ENCODE data around the gene KCNN1. TPM values are rescaled to one million over a fixed set of nuclear protein-coding genes. Genes with fewer than 3 reads are reported as not detected.

Gene KCNN1
- total and polyA plus RNA-seq, 12 donors: 0.16 to 2.5 (median 0.62) TPM; not detected in 2

DNA sequence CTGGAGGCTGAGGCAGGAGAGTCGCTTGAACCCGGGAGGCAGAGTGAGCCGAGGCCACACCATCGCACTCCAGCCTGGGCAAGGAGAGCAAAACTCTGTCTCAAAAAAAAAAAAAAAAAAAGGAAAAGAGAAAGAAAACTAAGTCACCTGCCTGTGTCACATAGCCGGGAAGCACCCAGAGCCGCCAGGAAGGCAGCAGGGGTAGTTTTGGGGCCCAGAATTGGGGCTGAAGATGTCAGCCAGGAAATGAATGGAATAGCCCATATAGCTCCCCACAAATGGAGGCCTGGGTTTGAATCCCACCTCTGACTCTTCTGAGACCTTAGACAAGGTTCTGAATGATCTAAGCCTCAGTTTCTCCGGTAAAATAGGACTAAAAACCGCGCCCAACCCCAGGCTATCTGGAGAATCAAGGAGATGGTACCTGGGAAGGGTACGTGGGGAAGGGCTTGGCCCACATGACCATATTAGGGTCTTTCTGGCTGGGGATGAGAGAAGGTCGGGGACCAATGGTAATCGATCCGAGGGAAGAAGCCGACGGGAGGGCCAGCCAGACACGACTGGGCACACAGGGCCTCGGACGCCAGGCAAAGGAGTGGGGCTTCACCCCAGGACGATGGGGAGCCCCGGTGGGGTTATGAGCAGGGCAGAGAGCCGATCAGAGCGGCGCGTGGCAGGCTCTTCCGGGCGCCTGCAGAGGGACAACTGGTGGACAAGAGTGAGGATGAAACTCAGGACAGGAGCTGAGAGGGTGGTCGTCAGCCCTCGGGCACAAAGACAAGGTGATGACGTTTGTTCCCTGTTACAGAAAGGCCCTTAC is 19.7 kb upstream of the KCNN1 start:
- H3K36me3 ChIP-seq (replicated peaks in 1 of 2): no peaks in the 10 kb centered on the region
- H3K27me3 ChIP-seq: peaks cover 20% of the 10 kb centered on the region
- TF ChIP-seq, protein P1, sequence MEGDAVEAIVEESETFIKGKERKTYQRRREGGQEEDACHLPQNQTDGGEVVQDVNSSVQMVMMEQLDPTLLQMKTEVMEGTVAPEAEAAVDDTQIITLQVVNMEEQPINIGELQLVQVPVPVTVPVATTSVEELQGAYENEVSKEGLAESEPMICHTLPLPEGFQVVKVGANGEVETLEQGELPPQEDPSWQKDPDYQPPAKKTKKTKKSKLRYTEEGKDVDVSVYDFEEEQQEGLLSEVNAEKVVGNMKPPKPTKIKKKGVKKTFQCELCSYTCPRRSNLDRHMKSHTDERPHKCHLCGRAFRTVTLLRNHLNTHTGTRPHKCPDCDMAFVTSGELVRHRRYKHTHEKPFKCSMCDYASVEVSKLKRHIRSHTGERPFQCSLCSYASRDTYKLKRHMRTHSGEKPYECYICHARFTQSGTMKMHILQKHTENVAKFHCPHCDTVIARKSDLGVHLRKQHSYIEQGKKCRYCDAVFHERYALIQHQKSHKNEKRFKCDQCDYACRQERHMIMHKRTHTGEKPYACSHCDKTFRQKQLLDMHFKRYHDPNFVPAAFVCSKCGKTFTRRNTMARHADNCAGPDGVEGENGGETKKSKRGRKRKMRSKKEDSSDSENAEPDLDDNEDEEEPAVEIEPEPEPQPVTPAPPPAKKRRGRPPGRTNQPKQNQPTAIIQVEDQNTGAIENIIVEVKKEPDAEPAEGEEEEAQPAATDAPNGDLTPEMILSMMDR (IDR thresholded peaks at IDR 0.05): no peak
- TF ChIP-seq POLR2A (IDR thresholded peaks at IDR 0.05): no peak
- peak overlapping the region in 1 of 5 donors; percentile 18 for H3K27ac ChIP-seq
- peaks cover 0 to 41% of the 10 kb centered on the region in 2 donors for H3K4me1 ChIP-seq (replicated peaks in 1 of 2)
- H3K4me3 ChIP-seq: peak overlapping the region in 1 of 4 donors; percentile 84
- H3K9me3 ChIP-seq (replicated peaks in 1 of 3): no peaks in the 10 kb centered on the region
- 18 to 28% (median 22%) methylated on average over 17 to 29 of the region's 29 CpGs for WGBS, 4 donors
- intact Hi-C loops (cut with DNase I): loop anchor here in 1 of 2 donors (10.0 kb wide), 1 partner anchor 118 kb away; no protein-coding TSS in a partner anchor
- peak in 2 of 7 donors; percentile 19 to 25 for DNase-seq

DNA sequence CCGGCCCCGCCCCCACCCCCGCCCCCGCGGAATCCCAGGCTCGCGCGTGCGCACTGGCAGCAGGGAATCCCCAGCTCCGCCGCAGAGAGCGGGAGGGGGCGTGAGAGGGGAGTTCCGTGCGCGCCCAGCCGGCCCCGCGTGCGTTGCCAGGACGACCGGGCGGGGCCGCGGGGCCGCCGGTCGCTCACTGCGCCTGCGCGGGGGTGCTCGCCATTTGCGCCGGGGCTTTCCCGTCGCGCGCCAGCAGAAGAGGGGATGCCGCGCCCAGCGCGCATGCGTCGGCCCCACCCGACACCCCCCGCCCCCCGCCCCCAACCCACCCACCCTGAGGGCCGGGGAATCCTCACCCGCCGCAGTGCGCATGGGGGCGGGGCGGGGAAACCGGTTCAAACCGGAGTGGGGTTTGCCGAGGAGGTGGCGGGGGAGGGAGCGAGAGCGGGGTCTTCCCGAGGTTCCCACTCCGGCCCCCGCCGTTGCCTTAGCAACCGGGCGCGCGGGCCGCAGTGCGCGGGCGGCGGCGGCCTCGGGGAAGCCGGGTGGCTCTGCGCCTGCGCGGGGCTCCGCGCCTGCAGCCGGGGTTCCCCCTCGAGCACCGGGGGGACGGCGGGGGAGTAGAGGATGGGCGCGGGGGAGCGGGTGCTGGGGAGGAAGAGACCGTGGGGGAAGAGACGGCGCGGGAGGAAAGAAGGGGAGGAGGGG is 18.9 kb upstream of the KCNN1 start:
- intact Hi-C loops (cut with DNase I): loop anchor here in 1 of 2 donors (10.0 kb wide), 1 partner anchor 117 kb away; no protein-coding TSS in a partner anchor
- WGBS, 4 donors: 0 to 1% (median 0%) methylated on average over 2 to 92 of the region's 92 CpGs; no CpG with 5 or more reads in 1 of the 4 donors
- peaks cover 27% of the 10 kb centered on the region for H3K27me3 ChIP-seq
- no peaks in the 10 kb centered on the region for H3K9me3 ChIP-seq (replicated peaks in 1 of 3)
- no peaks in the 10 kb centered on the region for H3K36me3 ChIP-seq (replicated peaks in 1 of 2)
- no peak for TF ChIP-seq POLR2A (IDR thresholded peaks at IDR 0.05)
- TF ChIP-seq, protein P1 (IDR thresholded peaks at IDR 0.05): no peak
- H3K4me3 ChIP-seq: peak overlapping the region in 3 of 4 donors; percentile 44 to 84 (median 60)
- H3K4me1 ChIP-seq (replicated peaks in 1 of 2): peaks cover 0 to 49% of the 10 kb centered on the region in 2 donors
- peak overlapping the region in 1 of 5 donors; percentile 18 for H3K27ac ChIP-seq
- peak; percentile 91 to 94 (median 92) for DNase-seq

GRCh38 chr19:17948514-17948900 is 18.4 kb upstream of the KCNN1 start:
- H3K36me3 ChIP-seq (replicated peaks in 1 of 2): no peaks in the 10 kb centered on the region
- H3K27me3 ChIP-seq: peaks cover 33% of the 10 kb centered on the region
- no peak overlapping the region for H3K27ac ChIP-seq
- H3K4me3 ChIP-seq: peak overlapping the region in 1 of 4 donors; percentile 84
- DNase-seq: no peak
- intact Hi-C loops (cut with DNase I): loop anchor here in 1 of 2 donors (10.0 kb wide), 1 partner anchor 116 kb away; no protein-coding TSS in a partner anchor
- H3K4me1 ChIP-seq (replicated peaks in 1 of 2): peaks cover 0 to 48% of the 10 kb centered on the region in 2 donors
- TF ChIP-seq, protein P1 (IDR thresholded peaks at IDR 0.05): no peak
- no peaks in the 10 kb centered on the region for H3K9me3 ChIP-seq (replicated peaks in 1 of 3)
- 0 to 2% (median 1%) methylated on average over 5 to 16 of the region's 16 CpGs for WGBS, 4 donors
